ENCODE measurements around the gene COL9A3. TPM values are rescaled to one million over a fixed set of nuclear protein-coding genes. Genes with fewer than 3 reads are reported as not detected.

COL9A3 gene
- total RNA-seq, 2 donors from 2014 or later, result not detected

DNA sequence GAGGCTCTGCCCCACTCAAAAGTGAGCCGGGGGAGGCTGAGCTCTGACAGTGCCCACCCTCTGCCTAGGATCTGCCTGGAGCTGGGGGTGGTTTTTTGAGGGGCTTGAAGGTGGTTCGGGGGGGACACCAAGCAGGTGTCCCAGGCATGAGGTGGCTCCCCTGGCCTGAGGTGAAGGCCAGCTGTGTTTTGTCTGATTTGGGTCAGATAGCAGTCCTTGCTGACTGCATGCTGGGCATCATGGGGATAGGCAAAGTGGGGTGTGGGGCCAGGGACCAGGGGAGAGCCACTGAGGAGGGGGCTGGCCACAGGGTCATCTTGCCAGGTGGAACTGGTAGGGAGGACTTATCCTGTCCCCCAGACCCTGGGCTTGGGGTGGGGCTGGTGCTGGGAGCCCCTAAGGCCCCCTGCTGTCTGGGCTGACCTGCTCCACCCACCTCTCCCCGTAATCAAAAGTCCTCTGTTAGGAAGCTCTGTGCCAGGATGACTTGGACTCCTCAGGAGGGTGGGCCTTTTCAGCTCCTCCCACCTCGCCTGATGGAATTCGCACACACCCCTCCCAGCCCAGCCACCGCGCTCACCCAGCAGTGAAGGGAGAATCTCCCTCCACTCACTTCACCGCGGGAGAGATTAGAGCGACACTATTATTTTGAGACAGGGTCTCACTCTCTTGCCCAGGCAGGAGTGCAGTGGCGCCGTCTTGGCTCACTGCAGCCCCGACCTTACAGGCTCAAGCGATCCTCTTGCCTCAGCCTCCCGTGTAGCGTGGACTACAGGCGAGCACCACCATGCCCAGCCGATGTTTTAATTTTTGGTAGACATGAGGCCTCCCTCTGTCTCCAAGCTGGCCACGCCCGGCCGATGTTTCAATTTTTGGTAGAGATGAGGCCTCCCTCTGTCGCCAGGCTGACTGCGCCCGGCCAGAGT lies 1.5 kb upstream of the COL9A3 start:
- no peak for DNase-seq
- Mint-ChIP-seq H3K36me3 (ENCODE audit: low read depth) (peaks cover 2% of the 10 kb centered on the region), H3K4me1 (peaks cover 13% of the 10 kb centered on the region), H3K27ac (no peak overlapping the region), H3K4me3 (peak overlapping the region; percentile 33), H3K27me3 (peaks cover 11% of the 10 kb centered on the region)
- no peaks in the 10 kb centered on the region for H3K9me3 ChIP-seq (ENCODE audit: control insufficient read depth, low read length, poor library complexity, severe bottlenecking)
- ATAC-seq, result no peak

GRCh38 chr20:62816031-62816883 lies 593 bp upstream of the COL9A3 start:
- DNase-seq (no peak), ATAC-seq (peak; percentile 35)
- peaks cover 2% of the 10 kb centered on the region for H3K36me3 Mint-ChIP-seq (ENCODE audit: low read depth)
- H3K27me3 Mint-ChIP-seq, result peaks cover 11% of the 10 kb centered on the region
- no peak overlapping the region for H3K27ac Mint-ChIP-seq
- no peaks in the 10 kb centered on the region for H3K9me3 ChIP-seq (ENCODE audit: control insufficient read depth, low read length, poor library complexity, severe bottlenecking)
- H3K4me3 Mint-ChIP-seq, result peak overlapping the region; percentile 33
- peaks cover 13% of the 10 kb centered on the region for H3K4me1 Mint-ChIP-seq

- Mint-ChIP-seq H3K27me3 (peaks cover 11% of the 10 kb centered on the region), H3K4me3 (no peak overlapping the region), H3K36me3 (ENCODE audit: low read depth) (no peaks in the 10 kb centered on the region), H3K27ac (no peak overlapping the region), H3K4me1 (peaks cover 13% of the 10 kb centered on the region)
- ATAC-seq, result no peak
- no peak for DNase-seq
- H3K9me3 ChIP-seq (ENCODE audit: control insufficient read depth, low read length, poor library complexity, severe bottlenecking), result no peaks in the 10 kb centered on the region
Observed at GRCh38 chr20:62817975-62818591, 1.2 kb downstream of the COL9A3 start.

GRCh38 chr20:62818592-62819493 lies 2.0 kb downstream of the COL9A3 start:
- no peak for DNase-seq
- no peaks in the 10 kb centered on the region for H3K36me3 Mint-ChIP-seq (ENCODE audit: low read depth)
- peaks cover 13% of the 10 kb centered on the region for H3K4me1 Mint-ChIP-seq
- ATAC-seq, result no peak
- peaks cover 11% of the 10 kb centered on the region for H3K27me3 Mint-ChIP-seq
- H3K27ac Mint-ChIP-seq, result no peak overlapping the region
- no peaks in the 10 kb centered on the region for H3K9me3 ChIP-seq (ENCODE audit: control insufficient read depth, low read length, poor library complexity, severe bottlenecking)
- no peak overlapping the region for H3K4me3 Mint-ChIP-seq

- ATAC-seq, result no peak
- Mint-ChIP-seq H3K27ac (peak overlapping the region; percentile 41), H3K27me3 (peaks cover 7% of the 10 kb centered on the region), H3K4me1 (peaks cover 9% of the 10 kb centered on the region), H3K36me3 (ENCODE audit: low read depth) (no peaks in the 10 kb centered on the region), H3K4me3 (no peak overlapping the region)
- H3K9me3 ChIP-seq (ENCODE audit: control insufficient read depth, low read length, poor library complexity, severe bottlenecking), result no peaks in the 10 kb centered on the region
- no peak for DNase-seq
Observed at GRCh38 chr20:62819494-62820174, 2.8 kb downstream of the COL9A3 start.

- H3K9me3 ChIP-seq (ENCODE audit: control insufficient read depth, low read length, poor library complexity, severe bottlenecking), result no peaks in the 10 kb centered on the region
- Mint-ChIP-seq H3K4me3 (no peak overlapping the region), H3K4me1 (peaks cover 5% of the 10 kb centered on the region), H3K36me3 (ENCODE audit: low read depth) (no peaks in the 10 kb centered on the region), H3K27me3 (no peaks in the 10 kb centered on the region), H3K27ac (peak overlapping the region; percentile 41)
- DNase-seq, result no peak
- no peak for ATAC-seq
Observed at GRCh38 chr20:62820208-62820961, 3.5 kb downstream of the COL9A3 start.

DNA sequence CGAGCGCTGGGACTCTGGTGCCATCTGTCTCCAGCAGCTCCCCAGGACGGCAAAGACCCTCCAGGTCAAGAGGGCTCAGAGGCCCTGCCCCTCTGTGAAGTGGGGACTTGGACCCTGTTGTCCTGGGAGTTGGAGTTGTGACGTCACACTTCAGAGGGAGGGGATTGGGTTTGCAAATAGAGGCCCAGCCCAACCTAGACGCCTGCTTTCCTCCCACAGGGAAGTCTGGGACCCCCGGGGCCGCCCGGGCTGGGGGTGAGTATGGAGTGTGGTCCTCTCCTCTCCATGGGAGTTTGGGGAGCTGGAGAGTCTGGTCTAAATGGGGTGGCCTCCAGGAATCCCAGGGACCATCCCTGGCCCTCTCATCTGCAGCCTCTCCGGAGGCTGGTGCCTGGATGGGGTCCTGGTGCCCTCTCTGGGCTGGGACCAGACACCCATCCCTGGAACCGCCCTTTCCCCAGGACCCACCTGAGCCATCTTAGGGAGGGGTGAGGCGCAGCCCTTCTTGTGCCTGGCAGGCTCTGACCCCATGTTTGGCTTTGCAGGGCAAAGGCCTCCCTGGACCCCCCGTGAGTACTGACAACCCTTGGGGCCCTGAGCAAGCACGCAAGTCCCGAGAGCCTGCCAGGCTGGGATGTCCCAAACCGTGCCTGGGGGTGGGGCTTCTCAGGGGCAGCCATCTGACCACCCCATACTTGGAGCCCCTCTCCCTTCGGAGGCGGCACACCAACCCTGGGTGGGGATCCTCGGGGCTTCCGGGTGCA lies 4.3 kb downstream of the COL9A3 start:
- no peak for DNase-seq
- H3K9me3 ChIP-seq (ENCODE audit: control insufficient read depth, low read length, poor library complexity, severe bottlenecking), result no peaks in the 10 kb centered on the region
- H3K4me1 Mint-ChIP-seq, result peaks cover 4% of the 10 kb centered on the region
- no peaks in the 10 kb centered on the region for H3K27me3 Mint-ChIP-seq
- H3K36me3 Mint-ChIP-seq (ENCODE audit: low read depth), result no peaks in the 10 kb centered on the region
- H3K27ac Mint-ChIP-seq, result no peak overlapping the region
- ATAC-seq, result no peak
- H3K4me3 Mint-ChIP-seq, result no peak overlapping the region

DNA sequence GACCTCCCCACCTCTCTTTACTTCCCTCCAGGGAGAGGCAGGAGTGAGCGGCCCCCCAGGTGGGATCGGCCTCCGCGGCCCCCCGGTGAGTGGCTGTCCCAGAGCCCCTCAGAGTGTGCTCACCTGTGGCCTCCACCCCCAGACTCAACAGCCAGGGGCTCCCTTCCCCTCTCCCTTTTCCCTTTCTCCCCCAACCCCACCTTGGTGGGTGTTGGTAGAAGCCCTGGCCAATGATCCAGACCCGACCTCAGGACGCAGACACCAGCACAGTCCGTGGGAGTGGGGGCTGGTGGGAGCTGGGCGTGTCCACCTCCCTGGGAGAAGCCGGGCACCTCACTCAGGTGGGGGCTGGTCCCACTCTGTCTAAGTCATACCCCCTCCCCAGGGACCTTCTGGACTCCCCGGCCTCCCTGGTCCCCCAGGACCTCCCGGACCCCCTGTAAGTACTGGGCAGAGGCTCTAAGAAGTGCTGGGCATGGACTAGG lies 4.9 kb downstream of the COL9A3 start:
- H3K36me3 Mint-ChIP-seq (ENCODE audit: low read depth), result no peaks in the 10 kb centered on the region
- ATAC-seq (no peak), DNase-seq (no peak)
- H3K4me1 Mint-ChIP-seq, result peaks cover 4% of the 10 kb centered on the region
- no peak overlapping the region for H3K27ac Mint-ChIP-seq
- H3K4me3 Mint-ChIP-seq, result no peak overlapping the region
- no peaks in the 10 kb centered on the region for H3K27me3 Mint-ChIP-seq
- no peaks in the 10 kb centered on the region for H3K9me3 ChIP-seq (ENCODE audit: control insufficient read depth, low read length, poor library complexity, severe bottlenecking)

GRCh38 chr20:62822239-62822787 lies 5.5 kb downstream of the COL9A3 start:
- H3K27me3 Mint-ChIP-seq, result no peaks in the 10 kb centered on the region
- DNase-seq, result no peak
- H3K9me3 ChIP-seq (ENCODE audit: control insufficient read depth, low read length, poor library complexity, severe bottlenecking), result no peaks in the 10 kb centered on the region
- H3K4me1 Mint-ChIP-seq, result peaks cover 4% of the 10 kb centered on the region
- H3K36me3 Mint-ChIP-seq (ENCODE audit: low read depth), result no peaks in the 10 kb centered on the region
- H3K4me3 Mint-ChIP-seq, result no peak overlapping the region
- no peak for ATAC-seq
- no peak overlapping the region for H3K27ac Mint-ChIP-seq

GRCh38 chr20:62822788-62823651 lies 6.2 kb downstream of the COL9A3 start:
- Mint-ChIP-seq H3K4me3 (no peak overlapping the region), H3K36me3 (ENCODE audit: low read depth) (no peaks in the 10 kb centered on the region), H3K27me3 (no peaks in the 10 kb centered on the region), H3K4me1 (peaks cover 4% of the 10 kb centered on the region), H3K27ac (no peak overlapping the region)
- no peak for DNase-seq
- no peaks in the 10 kb centered on the region for H3K9me3 ChIP-seq (ENCODE audit: control insufficient read depth, low read length, poor library complexity, severe bottlenecking)
- peak; percentile 52 for ATAC-seq
